ENCODE measurements around the gene KCNA1. TPM values are rescaled to one million over a fixed set of nuclear protein-coding genes. Genes with fewer than 3 reads are reported as not detected.

The KCNA1 gene
- polyA plus RNA-seq, 1 donor (not counting 4 experiments of a cell fraction or from before 2014, with no cell fraction given) = not detected

GRCh38 chr12:4951083-4951482 lies 41.4 kb downstream of the KCNA1 start:
- no peaks in the 10 kb centered on the region for H4K20me1 ChIP-seq (ENCODE audit: control insufficient read depth, extremely low read depth, insufficient read depth, low read length)
- dilution Hi-C loops (cut with MboI; ENCODE audit: extremely low pct_ligation_motif_present, low sequenced_read_pairs) = no loop called here
- H2AFZ ChIP-seq (ENCODE audit: control insufficient read depth, low read length) = no peak overlapping the region
- no peak overlapping the region for H3K4me2 ChIP-seq (ENCODE audit: control insufficient read depth, extremely low read depth, insufficient read depth, low read depth, low read length)
- no peaks in the 10 kb centered on the region for H3K36me3 ChIP-seq (ENCODE audit: control insufficient read depth in 2 of 2, extremely low read depth in 1 of 2, insufficient read depth in 2 of 2, low read length in 2 of 2)
- no peak overlapping the region for H3K4me3 ChIP-seq (ENCODE audit: control insufficient read depth in 2 of 3, extremely low read depth in 1 of 3, insufficient read depth in 2 of 3, low read depth in 1 of 3, low read length in 3 of 3)
- DNase-seq (ENCODE audit: low read depth, low spot score) (no peak), FAIRE-seq (no peak)
- H3K9me3 ChIP-seq (ENCODE audit: control insufficient read depth, low read depth, low read length) = no peaks in the 10 kb centered on the region
- no peaks in the 10 kb centered on the region for H3K4me1 ChIP-seq (ENCODE audit: control insufficient read depth, extremely low read depth, insufficient read depth, low read length)
- no peak overlapping the region for H3K9ac ChIP-seq (ENCODE audit: control insufficient read depth, extremely low read depth, insufficient read depth, low read length)
- H3K9me1 ChIP-seq (ENCODE audit: control insufficient read depth, extremely low read depth, insufficient read depth, low read length) = no peaks in the 10 kb centered on the region
- TF ChIP-seq, protein P1, sequence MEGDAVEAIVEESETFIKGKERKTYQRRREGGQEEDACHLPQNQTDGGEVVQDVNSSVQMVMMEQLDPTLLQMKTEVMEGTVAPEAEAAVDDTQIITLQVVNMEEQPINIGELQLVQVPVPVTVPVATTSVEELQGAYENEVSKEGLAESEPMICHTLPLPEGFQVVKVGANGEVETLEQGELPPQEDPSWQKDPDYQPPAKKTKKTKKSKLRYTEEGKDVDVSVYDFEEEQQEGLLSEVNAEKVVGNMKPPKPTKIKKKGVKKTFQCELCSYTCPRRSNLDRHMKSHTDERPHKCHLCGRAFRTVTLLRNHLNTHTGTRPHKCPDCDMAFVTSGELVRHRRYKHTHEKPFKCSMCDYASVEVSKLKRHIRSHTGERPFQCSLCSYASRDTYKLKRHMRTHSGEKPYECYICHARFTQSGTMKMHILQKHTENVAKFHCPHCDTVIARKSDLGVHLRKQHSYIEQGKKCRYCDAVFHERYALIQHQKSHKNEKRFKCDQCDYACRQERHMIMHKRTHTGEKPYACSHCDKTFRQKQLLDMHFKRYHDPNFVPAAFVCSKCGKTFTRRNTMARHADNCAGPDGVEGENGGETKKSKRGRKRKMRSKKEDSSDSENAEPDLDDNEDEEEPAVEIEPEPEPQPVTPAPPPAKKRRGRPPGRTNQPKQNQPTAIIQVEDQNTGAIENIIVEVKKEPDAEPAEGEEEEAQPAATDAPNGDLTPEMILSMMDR (optimal IDR thresholded peaks at IDR 0.05 in 1 of 3, IDR thresholded peaks at IDR 0.05 in 1 of 3, conservative IDR thresholded peaks at IDR 0.05 in 1 of 3; ENCODE audit: extremely low read depth in 1 of 3, insufficient read depth in 2 of 3, low read length in 3 of 3) = no peak
- TF ChIP-seq EZH2 (IDR thresholded peaks at IDR 0.05; ENCODE audit: low read length) = no peak
- H3K79me2 ChIP-seq (ENCODE audit: control insufficient read depth, insufficient read depth, low read length) = no peaks in the 10 kb centered on the region
- peaks cover 12% of the 10 kb centered on the region for H3K27me3 ChIP-seq (ENCODE audit: control insufficient read depth, extremely low read depth, insufficient read depth, low read length)
- H3K27ac ChIP-seq (ENCODE audit: control insufficient read depth, insufficient read depth, low read length) = no peak overlapping the region

DNA sequence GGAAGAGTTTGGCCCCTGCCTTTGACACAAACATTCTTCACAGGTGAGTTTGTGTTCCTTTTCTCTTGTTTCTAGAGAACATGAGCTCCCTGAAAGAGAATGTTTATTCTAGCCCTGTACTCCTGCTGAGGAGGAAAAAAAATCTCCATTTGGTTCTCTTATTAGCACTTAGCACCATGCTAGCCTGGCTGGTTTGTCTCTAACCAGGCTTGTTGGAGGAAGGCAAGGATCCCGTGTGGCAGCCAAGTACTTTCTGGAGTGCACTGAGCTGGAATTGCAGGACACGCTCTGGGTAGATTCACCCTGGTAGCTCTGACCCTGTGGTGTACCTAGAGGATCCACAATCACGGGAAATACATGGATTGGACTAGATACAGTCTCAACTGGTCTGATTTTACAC lies 41.9 kb downstream of the KCNA1 start:
- dilution Hi-C loops (cut with MboI; ENCODE audit: extremely low pct_ligation_motif_present, low sequenced_read_pairs) = no loop called here
- Histone ChIP-seq H3K9me3 (ENCODE audit: control insufficient read depth, low read depth, low read length) (no peaks in the 10 kb centered on the region), H3K4me1 (ENCODE audit: control insufficient read depth, extremely low read depth, insufficient read depth, low read length) (no peaks in the 10 kb centered on the region), H3K27ac (ENCODE audit: control insufficient read depth, insufficient read depth, low read length) (no peak overlapping the region), H4K20me1 (ENCODE audit: control insufficient read depth, extremely low read depth, insufficient read depth, low read length) (no peaks in the 10 kb centered on the region), H3K79me2 (ENCODE audit: control insufficient read depth, insufficient read depth, low read length) (no peaks in the 10 kb centered on the region), H2AFZ (ENCODE audit: control insufficient read depth, low read length) (no peak overlapping the region), H3K9ac (ENCODE audit: control insufficient read depth, extremely low read depth, insufficient read depth, low read length) (no peak overlapping the region), H3K4me3 (ENCODE audit: control insufficient read depth in 2 of 3, extremely low read depth in 1 of 3, insufficient read depth in 2 of 3, low read depth in 1 of 3, low read length in 3 of 3) (no peak overlapping the region), H3K4me2 (ENCODE audit: control insufficient read depth, extremely low read depth, insufficient read depth, low read depth, low read length) (no peak overlapping the region), H3K9me1 (ENCODE audit: control insufficient read depth, extremely low read depth, insufficient read depth, low read length) (no peaks in the 10 kb centered on the region), H3K27me3 (ENCODE audit: control insufficient read depth, extremely low read depth, insufficient read depth, low read length) (peaks cover 12% of the 10 kb centered on the region), H3K36me3 (ENCODE audit: control insufficient read depth in 2 of 2, extremely low read depth in 1 of 2, insufficient read depth in 2 of 2, low read length in 2 of 2) (no peaks in the 10 kb centered on the region)
- FAIRE-seq (no peak), DNase-seq (ENCODE audit: low read depth, low spot score) (no peak)
- TF ChIP-seq, protein P1 (optimal IDR thresholded peaks at IDR 0.05 in 1 of 3, IDR thresholded peaks at IDR 0.05 in 1 of 3, conservative IDR thresholded peaks at IDR 0.05 in 1 of 3; ENCODE audit: extremely low read depth in 1 of 3, insufficient read depth in 2 of 3, low read length in 3 of 3) = no peak
- TF ChIP-seq EZH2 (IDR thresholded peaks at IDR 0.05; ENCODE audit: low read length) = no peak
